Neural cell (in vitro differentiated cells): ENCODE data around the gene PPP4R3B. TPM values are rescaled to one million over a fixed set of nuclear protein-coding genes. Genes with fewer than 3 reads are reported as not detected.

Source experiments
- H2AFZ ChIP-seq: fragments of 200-600, 300-800 bp; sonication (generic), shearing (Covaris generic); 2 replicates; pipeline ENCODE4 v1.6.0; 2014; ENCODE audit warnings: low read depth, mild to moderate bottlenecking, antibody characterized with exemption, low read length, moderate library complexity
- H3F3A ChIP-seq: fragments of 200-600 bp; shearing (Covaris generic); 2 replicates; pipeline ENCODE4 v1.6.1; 2016; ENCODE audit warnings: mild to moderate bottlenecking, moderate library complexity, mixed read lengths, antibody characterized with exemption, low read length; ENCODE audit not compliant: insufficient read depth, poor library complexity, severe bottlenecking
- H3K27ac ChIP-seq: fragments of 200-600, 300-800 bp; sonication (generic), shearing (Covaris generic); 2 replicates; pipeline ENCODE4 v1.5.1; 2014; ENCODE audit warnings: mild to moderate bottlenecking, low read length, moderate library complexity
- H3K27me3 ChIP-seq: fragments of 300-800, 200-600 bp; sonication (generic), shearing (Covaris generic); 2 replicates; pipeline ENCODE4 v1.6.0; 2014; ENCODE audit warnings: mild to moderate bottlenecking, low read depth, low read length, moderate library complexity; ENCODE audit not compliant: insufficient read depth
- H3K36me3 ChIP-seq: fragments of 300-800, 200-600 bp; sonication (generic), shearing (Covaris generic); 2 replicates; pipeline ENCODE4 v1.5.1; 2014; ENCODE audit warnings: mild to moderate bottlenecking, antibody characterized with exemption, low read length, moderate library complexity; ENCODE audit not compliant: insufficient read depth
- H3K4me2 ChIP-seq: fragments of 300-800, 200-600 bp; sonication (generic), shearing (Covaris generic); 2 replicates; pipeline ENCODE4 v1.6.0; 2014; ENCODE audit warnings: mild to moderate bottlenecking, low read length
- H3K4me3 ChIP-seq: fragments of 300-800, 200-600 bp; sonication (generic), shearing (Covaris generic); 2 replicates; pipeline ENCODE4 v1.5.1; 2014; ENCODE audit warnings: mild to moderate bottlenecking, low read length, moderate library complexity
- H3K79me2 ChIP-seq: fragments of 200-600 bp; shearing (Covaris generic); replicated peaks from 2 replicates; pipeline ENCODE4 v1.6.0; 2014; ENCODE audit warnings: mild to moderate bottlenecking, low read length, moderate library complexity; ENCODE audit not compliant: insufficient read depth
- H3K9ac ChIP-seq: fragments of 300-800, 200-600 bp; sonication (generic), shearing (Covaris generic); 2 replicates; pipeline ENCODE4 v1.6.1; 2016; ENCODE audit warnings: mild to moderate bottlenecking, low read length, mixed read lengths
- H3K9me2 ChIP-seq: fragments of 200-600 bp; shearing (Covaris generic); 2 replicates; pipeline ENCODE4 v1.6.1; 2016; ENCODE audit warnings: mild to moderate bottlenecking, low read length, mixed read lengths; ENCODE audit not compliant: insufficient read depth
- H3K9me3 ChIP-seq: fragments of 200-600, 300-800 bp; sonication (generic), shearing (Covaris generic); 2 replicates; pipeline ENCODE4 v1.6.1; 2016; ENCODE audit warnings: mild to moderate bottlenecking, mixed run types, low read length, moderate library complexity, mixed read lengths
- H4K20me1 ChIP-seq: fragments of 200-600 bp; shearing (Covaris generic); 2 replicates; pipeline ENCODE4 v1.6.1; 2016; ENCODE audit warnings: mild to moderate bottlenecking, mixed run types; ENCODE audit not compliant: insufficient read depth
- CTCF ChIP-seq: fragments of 450-650 bp; IDR thresholded peaks from 2 replicates; pipeline ENCODE4 v1.5.1; 2014; ENCODE audit warnings: antibody characterized with exemption, mild to moderate bottlenecking, moderate library complexity; ENCODE audit not compliant: poor library complexity, severe bottlenecking
- EP300 ChIP-seq: fragments of 450-650 bp; conservative IDR thresholded peaks from 2 replicates; pipeline ENCODE4 v1.6.1; 2014; ENCODE audit warnings: antibody characterized with exemption, mild to moderate bottlenecking, moderate library complexity; ENCODE audit not compliant: poor library complexity, severe bottlenecking
- EZH2 ChIP-seq: fragments of 200-600, 300-800 bp; shearing (Covaris generic), sonication (generic); IDR thresholded peaks from 2 replicates; pipeline ENCODE4 v1.6.1; 2014; ENCODE audit warnings: antibody characterized with exemption, low read length, borderline replicate concordance, mild to moderate bottlenecking; ENCODE audit not compliant: insufficient read depth, poor library complexity, severe bottlenecking
- MXI1 ChIP-seq: fragments of 450-650 bp; conservative IDR thresholded peaks from 2 replicates; pipeline ENCODE4 v1.6.1; 2014; ENCODE audit warnings: antibody characterized with exemption, mild to moderate bottlenecking; ENCODE audit not compliant: poor library complexity, severe bottlenecking
- POLR2AphosphoS5 ChIP-seq: IDR thresholded peaks from 2 replicates; pipeline ENCODE4 v1.6.1; 2012
- RAD21 ChIP-seq: fragments of 450-650 bp; conservative IDR thresholded peaks from 2 replicates; pipeline ENCODE4 v1.6.1; 2014; ENCODE audit warnings: antibody characterized with exemption, mild to moderate bottlenecking, moderate library complexity
- REST ChIP-seq: IDR thresholded peaks from 2 replicates; pipeline ENCODE4 v1.6.1; 2012; ENCODE audit warnings: borderline replicate concordance
- SMC3 ChIP-seq: fragments of 450-650 bp; conservative IDR thresholded peaks from 2 replicates; pipeline ENCODE4 v1.6.1; 2014; ENCODE audit warnings: antibody characterized with exemption, mild to moderate bottlenecking, moderate library complexity; ENCODE audit not compliant: poor library complexity
- TAF1 ChIP-seq: IDR thresholded peaks from 2 replicates; pipeline ENCODE4 v1.6.1; 2012; ENCODE audit warnings: low read depth
- polyA plus RNA-seq: library from polyadenylated mRNA; depleted of rRNA; stranded (reverse); fragments of >200 nt; gene quantifications from 2 replicates; pipeline ENCODE4 v1.2.3, GENCODE V29; 2014

The PPP4R3B gene
- polyA plus RNA-seq, 1 donor from 2014 or later = 58.4 TPM

DNA sequence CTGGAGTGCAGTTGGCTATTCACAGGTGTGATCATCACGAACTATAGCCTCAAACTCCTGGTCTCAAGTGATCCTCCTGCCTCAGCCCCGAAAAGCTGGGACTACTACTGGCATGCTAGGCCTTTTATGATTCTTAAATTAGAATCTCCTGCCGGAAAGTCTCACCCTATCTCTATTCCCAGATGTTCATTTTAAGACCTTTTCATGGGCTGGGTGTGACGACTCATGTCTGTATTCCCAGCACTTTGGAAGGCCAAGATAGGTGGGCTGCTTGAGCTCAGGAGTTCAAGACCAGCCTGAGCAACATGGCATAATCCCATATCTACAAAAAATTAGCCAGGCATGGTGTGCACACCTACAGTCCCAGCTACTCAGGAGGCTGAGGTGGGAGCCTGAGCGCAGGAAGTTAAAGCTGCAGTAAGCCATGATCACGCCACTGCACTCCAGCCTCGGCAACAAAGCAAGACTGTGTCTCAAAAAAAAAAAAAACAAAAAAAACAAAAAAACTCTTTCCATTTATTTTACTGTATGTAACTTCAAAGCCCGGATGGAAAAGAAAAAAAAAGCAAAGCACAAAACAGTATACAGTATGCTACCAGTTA, 8.1 kb downstream of the PPP4R3B start:
- Histone ChIP-seq H3K9ac (no peak overlapping the region), H3K27me3 (no peaks in the 10 kb centered on the region), H3K9me3 (no peaks in the 10 kb centered on the region), H3K4me2 (no peak overlapping the region), H2AFZ (no peak overlapping the region), H3F3A (no peaks in the 10 kb centered on the region), H3K9me2 (no peaks in the 10 kb centered on the region), H3K27ac (no peak overlapping the region), H3K4me3 (no peak overlapping the region), H3K79me2 (peaks cover 57% of the 10 kb centered on the region), H3K36me3 (peaks cover 8% of the 10 kb centered on the region), H4K20me1 (no peaks in the 10 kb centered on the region)
- no peak for TF ChIP-seq EZH2

- Histone ChIP-seq H3K79me2 (peaks cover 42% of the 10 kb centered on the region), H3K27ac (no peak overlapping the region), H3F3A (no peaks in the 10 kb centered on the region), H3K36me3 (peaks cover 8% of the 10 kb centered on the region), H3K9me2 (no peaks in the 10 kb centered on the region), H3K9ac (no peak overlapping the region), H4K20me1 (no peaks in the 10 kb centered on the region), H3K4me3 (no peak overlapping the region), H3K4me2 (no peak overlapping the region), H3K27me3 (no peaks in the 10 kb centered on the region), H3K9me3 (no peaks in the 10 kb centered on the region), H2AFZ (no peak overlapping the region)
- no peak for TF ChIP-seq MXI1
- TF ChIP-seq EP300 = no peak
- no peak for TF ChIP-seq TAF1
- no peak for TF ChIP-seq CTCF
- TF ChIP-seq RAD21 = no peak
- no peak for TF ChIP-seq EZH2
- TF ChIP-seq POLR2AphosphoS5 = no peak
- no peak for TF ChIP-seq REST
- TF ChIP-seq SMC3 = no peak
Measured at GRCh38 chr2:55607717-55608116, 9.7 kb downstream of the PPP4R3B start.
